ENCODE measurements around the gene PRR35. TPM values are rescaled to one million over a fixed set of nuclear protein-coding genes. Genes with fewer than 3 reads are reported as not detected.

The PRR35 gene
- total RNA-seq, 1 donor, result under 0.01 TPM

DNA sequence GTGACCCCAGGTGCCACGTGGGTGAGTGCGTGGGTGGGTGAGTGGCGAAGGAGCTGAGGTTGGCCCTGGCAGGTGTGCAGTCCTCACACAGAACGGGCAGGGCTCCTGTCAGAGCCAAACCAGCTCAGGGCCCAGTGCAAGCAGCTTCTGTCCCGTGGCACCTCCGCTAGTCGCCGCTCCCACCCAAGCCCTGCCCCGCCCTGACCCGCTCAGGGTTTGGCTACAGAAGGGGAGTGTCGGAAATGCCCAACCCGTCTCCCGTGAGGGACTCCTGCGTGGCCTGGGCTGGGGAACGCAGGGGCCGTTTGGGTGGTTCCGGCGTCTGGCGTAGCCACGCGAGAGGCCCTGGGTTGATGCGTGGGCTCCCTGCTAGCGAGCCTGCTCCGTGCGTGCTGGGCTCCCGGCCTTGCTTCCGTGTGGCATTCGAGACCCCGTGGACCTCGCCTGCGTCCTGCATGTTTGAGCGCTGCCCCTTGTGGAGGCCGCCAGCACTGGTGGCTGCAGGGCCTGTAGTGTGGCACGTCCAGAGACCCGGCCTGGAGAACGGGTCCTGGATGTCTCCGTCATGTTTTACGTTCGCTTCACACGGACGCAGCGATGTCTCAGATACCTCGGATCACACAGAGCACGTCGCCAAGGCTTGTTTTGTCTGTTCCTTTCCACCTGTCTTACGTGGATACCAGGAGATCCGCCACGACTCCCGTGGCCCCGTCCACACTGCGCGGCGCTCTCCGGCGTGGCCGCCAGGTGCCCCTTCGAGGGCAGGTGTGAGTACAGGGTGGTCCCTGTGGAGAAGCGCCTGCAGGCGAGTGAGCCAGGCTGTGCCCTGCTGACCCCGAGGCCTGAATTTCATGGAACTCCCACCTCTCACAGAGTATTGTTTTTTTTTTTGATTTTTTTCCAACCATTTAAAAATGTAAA is 22.5 kb upstream of the PRR35 start:
- DNase-seq (ENCODE audit: insufficient read length, low spot score, missing footprints), result no peak
- peaks cover 98% of the 10 kb centered on the region for H3K79me2 ChIP-seq (ENCODE audit: insufficient read depth, low read length)
- H3K9me3 ChIP-seq (ENCODE audit: low read depth, low read length), result no peaks in the 10 kb centered on the region
- TF ChIP-seq, protein P1, sequence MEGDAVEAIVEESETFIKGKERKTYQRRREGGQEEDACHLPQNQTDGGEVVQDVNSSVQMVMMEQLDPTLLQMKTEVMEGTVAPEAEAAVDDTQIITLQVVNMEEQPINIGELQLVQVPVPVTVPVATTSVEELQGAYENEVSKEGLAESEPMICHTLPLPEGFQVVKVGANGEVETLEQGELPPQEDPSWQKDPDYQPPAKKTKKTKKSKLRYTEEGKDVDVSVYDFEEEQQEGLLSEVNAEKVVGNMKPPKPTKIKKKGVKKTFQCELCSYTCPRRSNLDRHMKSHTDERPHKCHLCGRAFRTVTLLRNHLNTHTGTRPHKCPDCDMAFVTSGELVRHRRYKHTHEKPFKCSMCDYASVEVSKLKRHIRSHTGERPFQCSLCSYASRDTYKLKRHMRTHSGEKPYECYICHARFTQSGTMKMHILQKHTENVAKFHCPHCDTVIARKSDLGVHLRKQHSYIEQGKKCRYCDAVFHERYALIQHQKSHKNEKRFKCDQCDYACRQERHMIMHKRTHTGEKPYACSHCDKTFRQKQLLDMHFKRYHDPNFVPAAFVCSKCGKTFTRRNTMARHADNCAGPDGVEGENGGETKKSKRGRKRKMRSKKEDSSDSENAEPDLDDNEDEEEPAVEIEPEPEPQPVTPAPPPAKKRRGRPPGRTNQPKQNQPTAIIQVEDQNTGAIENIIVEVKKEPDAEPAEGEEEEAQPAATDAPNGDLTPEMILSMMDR (IDR thresholded peaks at IDR 0.05; ENCODE audit: extremely low read depth, low read depth, low read length), result no peak
- no peak overlapping the region for H3K4me3 ChIP-seq (ENCODE audit: insufficient read depth, low read length)
- no peak overlapping the region for H3K27ac ChIP-seq (ENCODE audit: low read depth, low read length)
- H3K4me1 ChIP-seq (ENCODE audit: insufficient read depth, low read length), result peaks cover 19% of the 10 kb centered on the region
- peaks cover 5% of the 10 kb centered on the region for H3K36me3 ChIP-seq (ENCODE audit: insufficient read depth, low read length)
- no peak overlapping the region for H3K4me2 ChIP-seq (ENCODE audit: insufficient read depth, low read length)
- H2AFZ ChIP-seq (ENCODE audit: low read length), result no peak overlapping the region
- no peaks in the 10 kb centered on the region for H3K27me3 ChIP-seq (ENCODE audit: insufficient read depth, low read length)
- H4K20me1 ChIP-seq (ENCODE audit: insufficient read depth, low read length), result peaks cover 68% of the 10 kb centered on the region

DNA sequence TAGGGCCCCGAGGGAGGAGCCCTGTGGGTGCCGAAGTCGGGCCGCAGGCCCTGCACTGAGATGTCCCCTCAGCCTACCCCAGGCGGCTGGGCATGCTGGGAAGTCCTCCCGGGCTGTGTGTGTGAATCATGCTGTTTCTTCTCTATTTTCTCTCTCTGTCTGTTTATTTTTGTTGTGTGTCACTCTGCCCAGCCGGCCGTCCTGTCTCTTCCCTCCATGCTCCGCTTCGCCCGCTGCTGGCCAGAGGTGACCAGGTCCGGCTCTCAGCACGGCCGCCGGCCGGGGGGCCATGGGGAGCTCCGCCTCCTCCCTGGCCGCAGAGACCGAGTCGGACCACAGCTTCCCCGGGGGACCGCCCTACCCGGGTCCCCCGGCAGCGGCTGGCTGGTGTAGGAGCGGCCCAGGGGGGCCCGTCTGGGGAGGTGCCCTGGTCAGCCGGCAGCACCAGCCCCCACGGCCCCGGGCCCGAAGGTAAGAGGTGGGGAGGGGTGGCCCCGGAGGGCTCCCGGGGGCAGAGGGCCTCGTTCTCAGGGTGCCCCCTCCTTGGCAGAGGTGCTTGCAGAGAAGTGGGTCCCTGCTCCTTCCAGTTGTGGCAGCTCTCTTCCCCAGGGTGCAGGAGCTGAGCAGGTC is 20.2 kb upstream of the PRR35 start:
- no peaks in the 10 kb centered on the region for H3K27me3 ChIP-seq (ENCODE audit: insufficient read depth, low read length)
- peaks cover 5% of the 10 kb centered on the region for H3K36me3 ChIP-seq (ENCODE audit: insufficient read depth, low read length)
- no peaks in the 10 kb centered on the region for H3K9me3 ChIP-seq (ENCODE audit: low read depth, low read length)
- H3K4me2 ChIP-seq (ENCODE audit: insufficient read depth, low read length), result peak overlapping the region; percentile 43
- peaks cover 65% of the 10 kb centered on the region for H4K20me1 ChIP-seq (ENCODE audit: insufficient read depth, low read length)
- TF ChIP-seq, protein P1 (IDR thresholded peaks at IDR 0.05; ENCODE audit: extremely low read depth, low read depth, low read length), result peak; percentile 25
- H2AFZ ChIP-seq (ENCODE audit: low read length), result no peak overlapping the region
- H3K4me3 ChIP-seq (ENCODE audit: insufficient read depth, low read length), result peak overlapping the region; percentile 25
- H3K27ac ChIP-seq (ENCODE audit: low read depth, low read length), result peak overlapping the region; percentile 45
- H3K79me2 ChIP-seq (ENCODE audit: insufficient read depth, low read length), result peaks cover 95% of the 10 kb centered on the region
- DNase-seq (ENCODE audit: insufficient read length, low spot score, missing footprints), result peak; percentile 100
- peaks cover 18% of the 10 kb centered on the region for H3K4me1 ChIP-seq (ENCODE audit: insufficient read depth, low read length)

DNA sequence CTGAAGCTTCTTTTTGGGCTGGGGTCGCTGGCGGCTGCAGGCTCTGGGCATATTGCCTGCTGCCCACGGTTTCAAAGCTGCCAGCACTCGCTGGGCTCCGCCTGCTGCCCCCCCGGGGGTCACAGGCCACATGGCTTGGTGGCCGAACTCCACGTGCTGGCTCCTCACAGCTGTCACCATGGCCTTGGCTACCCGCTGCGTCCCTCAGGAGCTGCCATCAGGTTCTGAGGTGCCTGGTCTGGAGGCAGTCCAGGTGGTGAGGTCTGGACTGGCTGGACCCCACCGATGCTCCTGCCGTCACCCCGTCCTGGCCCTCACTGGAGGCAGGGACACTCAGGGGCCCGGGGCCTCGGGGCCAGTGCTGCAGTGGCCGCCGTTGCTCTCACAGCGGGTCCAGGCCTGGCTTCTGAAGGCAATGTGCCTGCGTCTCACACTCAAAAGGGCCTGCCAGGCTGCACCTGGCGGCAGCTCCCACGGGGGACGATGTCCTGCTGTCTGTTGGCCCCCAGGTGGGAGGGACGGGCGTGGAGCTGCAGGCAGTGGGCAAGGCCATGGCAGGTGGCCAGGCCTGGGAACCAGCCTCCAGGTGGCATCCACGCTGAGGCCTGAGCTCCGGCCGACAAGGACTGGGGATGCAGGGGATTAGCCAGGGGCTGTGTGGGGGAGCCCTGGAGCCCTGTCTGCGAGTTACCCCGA is 19.4 kb upstream of the PRR35 start:
- H3K4me1 ChIP-seq (ENCODE audit: insufficient read depth, low read length), result peaks cover 10% of the 10 kb centered on the region
- H4K20me1 ChIP-seq (ENCODE audit: insufficient read depth, low read length), result peaks cover 63% of the 10 kb centered on the region
- no peaks in the 10 kb centered on the region for H3K27me3 ChIP-seq (ENCODE audit: insufficient read depth, low read length)
- H3K4me3 ChIP-seq (ENCODE audit: insufficient read depth, low read length), result no peak overlapping the region
- H3K4me2 ChIP-seq (ENCODE audit: insufficient read depth, low read length), result no peak overlapping the region
- no peak overlapping the region for H3K27ac ChIP-seq (ENCODE audit: low read depth, low read length)
- no peak overlapping the region for H2AFZ ChIP-seq (ENCODE audit: low read length)
- TF ChIP-seq, protein P1 (IDR thresholded peaks at IDR 0.05; ENCODE audit: extremely low read depth, low read depth, low read length), result no peak
- no peaks in the 10 kb centered on the region for H3K9me3 ChIP-seq (ENCODE audit: low read depth, low read length)
- H3K36me3 ChIP-seq (ENCODE audit: insufficient read depth, low read length), result peaks cover 5% of the 10 kb centered on the region
- peaks cover 95% of the 10 kb centered on the region for H3K79me2 ChIP-seq (ENCODE audit: insufficient read depth, low read length)
- no peak for DNase-seq (ENCODE audit: insufficient read length, low spot score, missing footprints)

Data from osteoblast (primary cell).